ENCODE measurements around the gene PPP1R12A.

PPP1R12A gene

DNA sequence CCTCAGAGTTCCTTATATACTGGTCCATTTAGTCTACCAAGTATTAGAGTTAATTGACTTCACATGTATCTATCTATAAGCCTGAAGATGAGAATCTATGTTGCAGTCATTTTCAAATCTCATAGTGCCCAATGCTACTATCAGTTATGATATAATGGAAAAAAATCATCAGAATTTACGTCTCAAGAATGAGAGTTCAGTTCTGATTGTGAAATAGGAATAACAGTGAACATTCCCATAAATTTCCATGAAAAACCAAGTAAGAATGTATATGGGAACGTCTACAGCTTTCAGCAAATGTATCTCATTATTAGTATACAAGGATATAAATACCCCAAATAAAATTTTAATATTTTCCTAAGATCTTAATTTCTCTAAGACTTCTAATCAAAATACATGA lies 77.2 kb downstream of the PPP1R12A start:
- DNase-seq (ENCODE audit: low read depth in 1 of 2, low spot score in 1 of 2): no peak
- H3K4me3 ChIP-seq (replicated peaks; ENCODE audit: insufficient read depth, low read length): no peak overlapping the region
- H3K27me3 ChIP-seq (ENCODE audit: insufficient read depth, poor library complexity, severe bottlenecking): no peaks in the 10 kb centered on the region
- H3K27ac ChIP-seq (replicated peaks): no peak overlapping the region
- TF ChIP-seq POLR2AphosphoS5 (IDR thresholded peaks at IDR 0.05; ENCODE audit: low read depth) (no peak), GABPA (IDR thresholded peaks at IDR 0.05; ENCODE audit: low read depth) (no peak), CTCF (IDR thresholded peaks at IDR 0.05; ENCODE audit: insufficient read depth, low read length) (no peak), SPI1 (IDR thresholded peaks at IDR 0.05; ENCODE audit: borderline replicate concordance, low read depth) (no peak)
- TF ChIP-seq, protein P1, sequence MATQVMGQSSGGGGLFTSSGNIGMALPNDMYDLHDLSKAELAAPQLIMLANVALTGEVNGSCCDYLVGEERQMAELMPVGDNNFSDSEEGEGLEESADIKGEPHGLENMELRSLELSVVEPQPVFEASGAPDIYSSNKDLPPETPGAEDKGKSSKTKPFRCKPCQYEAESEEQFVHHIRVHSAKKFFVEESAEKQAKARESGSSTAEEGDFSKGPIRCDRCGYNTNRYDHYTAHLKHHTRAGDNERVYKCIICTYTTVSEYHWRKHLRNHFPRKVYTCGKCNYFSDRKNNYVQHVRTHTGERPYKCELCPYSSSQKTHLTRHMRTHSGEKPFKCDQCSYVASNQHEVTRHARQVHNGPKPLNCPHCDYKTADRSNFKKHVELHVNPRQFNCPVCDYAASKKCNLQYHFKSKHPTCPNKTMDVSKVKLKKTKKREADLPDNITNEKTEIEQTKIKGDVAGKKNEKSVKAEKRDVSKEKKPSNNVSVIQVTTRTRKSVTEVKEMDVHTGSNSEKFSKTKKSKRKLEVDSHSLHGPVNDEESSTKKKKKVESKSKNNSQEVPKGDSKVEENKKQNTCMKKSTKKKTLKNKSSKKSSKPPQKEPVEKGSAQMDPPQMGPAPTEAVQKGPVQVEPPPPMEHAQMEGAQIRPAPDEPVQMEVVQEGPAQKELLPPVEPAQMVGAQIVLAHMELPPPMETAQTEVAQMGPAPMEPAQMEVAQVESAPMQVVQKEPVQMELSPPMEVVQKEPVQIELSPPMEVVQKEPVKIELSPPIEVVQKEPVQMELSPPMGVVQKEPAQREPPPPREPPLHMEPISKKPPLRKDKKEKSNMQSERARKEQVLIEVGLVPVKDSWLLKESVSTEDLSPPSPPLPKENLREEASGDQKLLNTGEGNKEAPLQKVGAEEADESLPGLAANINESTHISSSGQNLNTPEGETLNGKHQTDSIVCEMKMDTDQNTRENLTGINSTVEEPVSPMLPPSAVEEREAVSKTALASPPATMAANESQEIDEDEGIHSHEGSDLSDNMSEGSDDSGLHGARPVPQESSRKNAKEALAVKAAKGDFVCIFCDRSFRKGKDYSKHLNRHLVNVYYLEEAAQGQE (IDR thresholded peaks at IDR 0.05; ENCODE audit: insufficient replicate concordance, low read depth): no peak

- DNase-seq (ENCODE audit: low read depth in 1 of 2, low spot score in 1 of 2): peak; percentile 25
- Histone ChIP-seq H3K4me3 (replicated peaks; ENCODE audit: insufficient read depth, low read length) (no peak overlapping the region), H3K27me3 (ENCODE audit: insufficient read depth, poor library complexity, severe bottlenecking) (no peaks in the 10 kb centered on the region), H3K27ac (replicated peaks) (no peak overlapping the region)
- TF ChIP-seq SPI1 (IDR thresholded peaks at IDR 0.05; ENCODE audit: borderline replicate concordance, low read depth) (peak; percentile 77), CTCF (IDR thresholded peaks at IDR 0.05; ENCODE audit: insufficient read depth, low read length) (no peak), POLR2AphosphoS5 (IDR thresholded peaks at IDR 0.05; ENCODE audit: low read depth) (no peak)
Measured at GRCh38 chr12:79850610-79851299, 84.1 kb downstream of the PPP1R12A start.

DNA sequence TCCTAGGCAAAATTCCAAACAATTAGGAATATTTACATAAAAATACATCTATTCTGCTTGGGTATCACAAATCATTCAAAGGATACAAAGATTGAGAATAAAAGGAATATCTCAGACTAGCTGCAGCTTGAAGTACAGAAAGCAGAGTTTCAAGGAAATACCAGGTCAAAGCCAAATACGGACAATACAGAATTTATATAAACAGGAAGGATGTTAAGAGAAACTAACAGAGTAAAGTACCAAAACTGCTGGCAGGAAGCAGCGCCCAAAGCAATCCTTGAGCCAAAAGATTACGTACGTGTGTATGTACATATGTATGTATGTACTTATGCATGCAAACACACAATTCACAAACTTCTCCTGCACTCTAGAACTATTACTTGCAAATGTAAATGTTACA lies 86.6 kb downstream of the PPP1R12A start:
- no peak for DNase-seq (ENCODE audit: low read depth in 1 of 2, low spot score in 1 of 2)
- Histone ChIP-seq H3K27ac (replicated peaks) (no peak overlapping the region), H3K4me3 (replicated peaks; ENCODE audit: insufficient read depth, low read length) (no peak overlapping the region), H3K27me3 (ENCODE audit: insufficient read depth, poor library complexity, severe bottlenecking) (no peaks in the 10 kb centered on the region)
- TF ChIP-seq, protein P1 (IDR thresholded peaks at IDR 0.05; ENCODE audit: insufficient replicate concordance, low read depth): no peak
- TF ChIP-seq POLR2AphosphoS5 (IDR thresholded peaks at IDR 0.05; ENCODE audit: low read depth) (no peak), GABPA (IDR thresholded peaks at IDR 0.05; ENCODE audit: low read depth) (no peak), CTCF (IDR thresholded peaks at IDR 0.05; ENCODE audit: insufficient read depth, low read length) (no peak), SPI1 (IDR thresholded peaks at IDR 0.05; ENCODE audit: borderline replicate concordance, low read depth) (no peak)

DNA sequence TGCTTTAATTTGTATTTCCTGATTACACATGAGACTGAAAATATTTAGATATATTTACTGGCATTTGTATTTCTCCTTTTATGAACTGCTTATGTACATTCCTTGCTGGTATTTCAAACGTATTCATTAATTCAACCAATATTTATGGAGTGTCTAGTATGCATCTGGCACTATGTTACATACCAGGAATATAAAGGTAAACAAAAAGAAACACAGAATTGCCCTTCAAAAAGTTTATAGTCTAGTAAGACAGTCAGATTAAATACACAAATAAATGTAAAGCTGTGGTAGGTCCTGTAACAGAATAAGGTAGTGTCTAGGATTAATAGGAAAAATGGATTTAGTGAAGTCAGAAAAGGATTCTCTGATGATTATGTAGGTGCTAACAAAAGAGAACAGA lies 87.5 kb downstream of the PPP1R12A start:
- H3K27ac ChIP-seq (replicated peaks): no peak overlapping the region
- TF ChIP-seq, protein P1 (IDR thresholded peaks at IDR 0.05; ENCODE audit: insufficient replicate concordance, low read depth): no peak
- TF ChIP-seq SPI1 (IDR thresholded peaks at IDR 0.05; ENCODE audit: borderline replicate concordance, low read depth) (no peak), GABPA (IDR thresholded peaks at IDR 0.05; ENCODE audit: low read depth) (no peak), POLR2AphosphoS5 (IDR thresholded peaks at IDR 0.05; ENCODE audit: low read depth) (no peak), CTCF (IDR thresholded peaks at IDR 0.05; ENCODE audit: insufficient read depth, low read length) (no peak)
- no peak overlapping the region for H3K4me3 ChIP-seq (replicated peaks; ENCODE audit: insufficient read depth, low read length)
- DNase-seq (ENCODE audit: low read depth in 1 of 2, low spot score in 1 of 2): no peak
- H3K27me3 ChIP-seq (ENCODE audit: insufficient read depth, poor library complexity, severe bottlenecking): no peaks in the 10 kb centered on the region

Data from HL-60 (cell line).